OCI-LY1 (cell line): ENCODE data around the gene GPATCH4.

Experiments used
- H2AFZ ChIP-seq: fragments of 200-600 bp; sonication (generic), shearing (Covaris generic); 2 replicates; pipeline ENCODE4 v1.6.0; 2014; ENCODE audit warnings: antibody characterized with exemption, mild to moderate bottlenecking, low read length
- H3F3A ChIP-seq: fragments of 200-600 bp; sonication (generic), shearing (Covaris generic); 2 replicates; pipeline ENCODE4 v1.6.0; 2014; ENCODE audit warnings: mild to moderate bottlenecking, antibody characterized with exemption, low read length, moderate library complexity; ENCODE audit not compliant: insufficient read depth
- H3K27ac ChIP-seq: fragments of 200-600 bp; sonication (generic); 2 replicates; pipeline ENCODE4 v1.5.1; 2014; ENCODE audit warnings: low read length, mixed run types, mild to moderate bottlenecking, low read depth; ENCODE audit not compliant: poor library complexity, severe bottlenecking
- H3K27me3 ChIP-seq: fragments of 200-600 bp; sonication (generic); 2 replicates; pipeline ENCODE4 v1.6.0; 2014; ENCODE audit warnings: antibody characterized with exemption, mild to moderate bottlenecking, low read length, moderate library complexity; ENCODE audit not compliant: insufficient read depth
- H3K36me3 ChIP-seq: fragments of 200-600 bp; sonication (generic); 2 replicates; pipeline ENCODE4 v1.6.1; 2014; ENCODE audit warnings: mild to moderate bottlenecking, antibody characterized with exemption, low read length, moderate library complexity, mixed read lengths; ENCODE audit not compliant: insufficient read depth
- H3K4me1 ChIP-seq: fragments of 200-600 bp; sonication (generic); 2 replicates; pipeline ENCODE4 v1.5.1; 2014; ENCODE audit warnings: mild to moderate bottlenecking, low read length, moderate library complexity; ENCODE audit not compliant: insufficient read depth, severe bottlenecking
- H3K4me2 ChIP-seq: fragments of 200-600 bp; sonication (generic), shearing (Covaris generic); 2 replicates; pipeline ENCODE4 v1.6.1; 2014; ENCODE audit warnings: low read length
- H3K4me3 ChIP-seq: fragments of 200-600 bp; sonication (generic); 2 replicates; pipeline ENCODE4 v1.5.1; 2014; ENCODE audit warnings: low read length, low read depth, mild to moderate bottlenecking, mixed read lengths; ENCODE audit not compliant: poor library complexity, severe bottlenecking
- H3K79me2 ChIP-seq: fragments of 200-600 bp; shearing (Covaris generic); 2 replicates; pipeline ENCODE4 v1.6.1; 2016; ENCODE audit warnings: mixed run types, low read length, mixed read lengths; ENCODE audit not compliant: insufficient read depth
- H3K9ac ChIP-seq: fragments of 200-600 bp; sonication (generic), shearing (Covaris generic); 2 replicates; pipeline ENCODE4 v1.6.1; 2014; ENCODE audit warnings: mild to moderate bottlenecking, low read length, mixed read lengths
- H3K9me2 ChIP-seq: fragments of 200-600 bp; sonication (generic), shearing (Covaris generic); 2 replicates; pipeline ENCODE4 v1.6.1; 2014; ENCODE audit warnings: low read depth, mild to moderate bottlenecking, low read length, mixed read lengths
- H3K9me3 ChIP-seq: fragments of 200-600 bp; shearing (Covaris generic); 2 replicates; pipeline ENCODE4 v1.6.1; 2014; ENCODE audit warnings: low read length, mixed read lengths
- H4K20me1 ChIP-seq: fragments of 200-600 bp; sonication (generic), shearing (Covaris generic); 2 replicates; pipeline ENCODE4 v1.6.0; 2016; ENCODE audit warnings: mild to moderate bottlenecking, low read length; ENCODE audit not compliant: insufficient read depth
- EZH2 ChIP-seq: fragments of 200-600 bp; sonication (generic), shearing (Covaris generic); IDR thresholded peaks from 2 replicates; pipeline ENCODE4 v1.8.0; 2017; ENCODE audit warnings: borderline replicate concordance, mixed run types, mild to moderate bottlenecking, antibody characterized with exemption, low read length, moderate library complexity, mixed read lengths
- TF ChIP-seq, protein P1 (sequence below): fragments of 200-600 bp; sonication (generic), shearing (Covaris generic); IDR thresholded peaks from 2 replicates; pipeline ENCODE4 v1.5.1; 2017; ENCODE audit warnings: mild to moderate bottlenecking, antibody characterized with exemption, low read length, moderate library complexity, mixed read lengths

GPATCH4 gene

DNA sequence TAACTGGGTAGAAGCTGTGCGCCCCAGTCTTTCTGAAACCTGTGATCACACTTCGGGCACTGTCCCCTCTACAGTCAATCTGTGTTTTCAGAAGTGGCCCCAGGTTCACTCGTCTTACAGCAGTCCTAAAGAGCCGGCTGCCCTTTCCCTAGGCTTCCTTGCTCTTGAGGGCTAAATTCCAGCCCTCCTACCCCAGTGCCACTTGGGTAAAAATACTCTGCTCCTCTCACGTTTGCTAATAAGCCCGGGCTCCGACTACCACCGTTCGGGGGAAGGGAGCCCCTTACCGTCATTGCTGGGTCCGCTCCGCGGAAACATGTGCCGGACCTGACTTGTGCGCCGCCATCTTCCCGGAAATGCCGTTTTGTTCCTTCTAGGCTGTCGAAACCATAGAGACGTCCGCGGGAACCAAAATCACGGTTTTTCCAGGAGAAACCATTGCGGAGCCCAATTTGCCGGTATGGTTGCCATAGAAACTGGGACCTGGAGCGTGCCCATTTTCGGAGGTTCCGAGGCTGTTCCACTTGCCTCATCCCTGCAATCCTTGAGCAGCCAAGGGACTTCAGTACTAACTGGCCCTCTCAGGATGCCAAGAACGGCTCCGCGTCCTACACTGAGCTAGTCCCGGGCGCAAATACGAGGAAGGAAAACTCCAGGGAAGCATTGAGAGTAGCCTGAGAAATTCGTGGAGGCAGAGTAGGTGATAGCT lies at the start of gene GPATCH4:
Gene GPATCH4, minus strand, starts transcription at position 358 of the 709 bp plus-strand sequence.
- H2AFZ ChIP-seq = peak within 1 kb of the TSS; percentile 83
- no peaks in the 10 kb centered on the region for H3K79me2 ChIP-seq
- H3K27me3 ChIP-seq = no peaks in the 10 kb centered on the region
- H3K27ac ChIP-seq = peak within 1 kb of the TSS; percentile 72
- H3K4me2 ChIP-seq = peak within 1 kb of the TSS; percentile 93
- TF ChIP-seq, protein P1, sequence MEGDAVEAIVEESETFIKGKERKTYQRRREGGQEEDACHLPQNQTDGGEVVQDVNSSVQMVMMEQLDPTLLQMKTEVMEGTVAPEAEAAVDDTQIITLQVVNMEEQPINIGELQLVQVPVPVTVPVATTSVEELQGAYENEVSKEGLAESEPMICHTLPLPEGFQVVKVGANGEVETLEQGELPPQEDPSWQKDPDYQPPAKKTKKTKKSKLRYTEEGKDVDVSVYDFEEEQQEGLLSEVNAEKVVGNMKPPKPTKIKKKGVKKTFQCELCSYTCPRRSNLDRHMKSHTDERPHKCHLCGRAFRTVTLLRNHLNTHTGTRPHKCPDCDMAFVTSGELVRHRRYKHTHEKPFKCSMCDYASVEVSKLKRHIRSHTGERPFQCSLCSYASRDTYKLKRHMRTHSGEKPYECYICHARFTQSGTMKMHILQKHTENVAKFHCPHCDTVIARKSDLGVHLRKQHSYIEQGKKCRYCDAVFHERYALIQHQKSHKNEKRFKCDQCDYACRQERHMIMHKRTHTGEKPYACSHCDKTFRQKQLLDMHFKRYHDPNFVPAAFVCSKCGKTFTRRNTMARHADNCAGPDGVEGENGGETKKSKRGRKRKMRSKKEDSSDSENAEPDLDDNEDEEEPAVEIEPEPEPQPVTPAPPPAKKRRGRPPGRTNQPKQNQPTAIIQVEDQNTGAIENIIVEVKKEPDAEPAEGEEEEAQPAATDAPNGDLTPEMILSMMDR = no peak
- no peak for TF ChIP-seq EZH2
- H3F3A ChIP-seq = no peaks in the 10 kb centered on the region
- H3K4me1 ChIP-seq = peaks cover 27% of the 10 kb centered on the region
- H3K4me3 ChIP-seq = peak within 1 kb of the TSS; percentile 73
- H3K9me2 ChIP-seq = no peaks in the 10 kb centered on the region
- peak within 1 kb of the TSS; percentile 83 for H3K9ac ChIP-seq
- no peaks in the 10 kb centered on the region for H3K9me3 ChIP-seq
- peaks cover 32% of the 10 kb centered on the region for H3K36me3 ChIP-seq
- no peaks in the 10 kb centered on the region for H4K20me1 ChIP-seq

DNA sequence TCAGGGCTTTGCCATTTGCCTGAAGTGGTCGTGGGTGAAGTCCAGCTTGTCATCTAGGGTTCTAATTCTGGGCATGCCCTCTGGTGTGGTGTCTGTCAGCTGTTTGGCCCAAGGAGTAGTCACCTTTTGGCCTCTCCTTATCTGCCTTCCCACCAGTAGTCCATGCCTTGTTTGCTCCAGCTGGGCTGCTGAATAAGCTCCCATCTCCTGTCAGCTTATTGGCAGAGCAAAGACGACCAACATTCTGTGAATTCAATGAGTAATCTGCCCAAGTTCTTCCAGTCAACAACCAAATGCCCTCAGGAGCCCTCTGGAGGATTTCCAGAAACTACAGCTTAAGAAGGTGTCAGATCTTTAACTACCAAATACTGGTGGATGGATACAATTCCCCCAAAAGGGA lies 47.7 kb upstream of the GPATCH4 start:
- no peaks in the 10 kb centered on the region for H3K36me3 ChIP-seq
- no peak overlapping the region for H3K9ac ChIP-seq
- H3K4me1 ChIP-seq = no peaks in the 10 kb centered on the region
- H3K4me3 ChIP-seq = no peak overlapping the region
- H3F3A ChIP-seq = no peaks in the 10 kb centered on the region
- no peak overlapping the region for H3K4me2 ChIP-seq
- no peak overlapping the region for H3K27ac ChIP-seq
- H2AFZ ChIP-seq = no peak overlapping the region
- no peaks in the 10 kb centered on the region for H3K27me3 ChIP-seq
- no peaks in the 10 kb centered on the region for H3K79me2 ChIP-seq
- no peaks in the 10 kb centered on the region for H3K9me2 ChIP-seq
- H4K20me1 ChIP-seq = no peaks in the 10 kb centered on the region
- TF ChIP-seq, protein P1 = no peak
- TF ChIP-seq EZH2 = no peak
- no peaks in the 10 kb centered on the region for H3K9me3 ChIP-seq

DNA sequence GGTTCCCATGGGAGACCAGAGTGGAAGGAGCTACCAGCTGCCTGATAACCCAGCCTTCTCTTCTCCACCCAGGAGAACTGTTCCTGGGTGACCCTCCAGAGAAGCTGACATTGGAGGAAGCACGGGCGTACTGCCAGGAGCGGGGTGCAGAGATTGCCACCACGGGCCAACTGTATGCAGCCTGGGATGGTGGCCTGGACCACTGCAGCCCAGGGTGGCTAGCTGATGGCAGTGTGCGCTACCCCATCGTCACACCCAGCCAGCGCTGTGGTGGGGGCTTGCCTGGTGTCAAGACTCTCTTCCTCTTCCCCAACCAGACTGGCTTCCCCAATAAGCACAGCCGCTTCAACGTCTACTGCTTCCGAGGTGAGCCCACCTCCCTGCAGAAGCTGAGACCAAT lies 47.2 kb upstream of the GPATCH4 start:
- no peak overlapping the region for H3K27ac ChIP-seq
- H3K4me1 ChIP-seq = no peaks in the 10 kb centered on the region
- H3K36me3 ChIP-seq = no peaks in the 10 kb centered on the region
- H3K4me3 ChIP-seq = no peak overlapping the region
- no peaks in the 10 kb centered on the region for H3K79me2 ChIP-seq
- H2AFZ ChIP-seq = no peak overlapping the region
- no peak for TF ChIP-seq EZH2
- TF ChIP-seq, protein P1 = no peak
- H4K20me1 ChIP-seq = no peaks in the 10 kb centered on the region
- no peaks in the 10 kb centered on the region for H3K27me3 ChIP-seq
- no peak overlapping the region for H3K9ac ChIP-seq
- H3K4me2 ChIP-seq = no peak overlapping the region
- no peaks in the 10 kb centered on the region for H3F3A ChIP-seq
- H3K9me2 ChIP-seq = no peaks in the 10 kb centered on the region
- H3K9me3 ChIP-seq = no peaks in the 10 kb centered on the region
